NOMO-1 treated with DMSO at 0.1 percent for 48 hours (cell line): ENCODE data around the gene C1QTNF1.

Source experiments
- DNase-seq: peaks from one replicate; lab custom pipeline; 2025; ENCODE audit not compliant: unreplicated experiment; lab: John Stamatoyannopoulos, UW

C1QTNF1 gene

GRCh38 chr17:79089720-79090442 lies 65.9 kb downstream of the C1QTNF1 start:
- no peak for DNase-seq

GRCh38 chr17:79090443-79091225 lies 66.7 kb downstream of the C1QTNF1 start:
- no peak for DNase-seq

GRCh38 chr17:79091226-79091670 lies 67.3 kb downstream of the C1QTNF1 start:
- no peak for DNase-seq

GRCh38 chr17:79092567-79092966 lies 68.6 kb downstream of the C1QTNF1 start:
- no peak for DNase-seq

GRCh38 chr17:79093270-79093669 lies 69.3 kb downstream of the C1QTNF1 start:
- DNase-seq: no peak

GRCh38 chr17:79094261-79094660 lies 70.3 kb downstream of the C1QTNF1 start:
- DNase-seq: no peak

- DNase-seq: no peak
Observed at GRCh38 chr17:79095345-79096055, 71.5 kb downstream of the C1QTNF1 start.

GRCh38 chr17:79096477-79096876 lies 72.5 kb downstream of the C1QTNF1 start:
- no peak for DNase-seq

GRCh38 chr17:79097226-79098055 lies 73.5 kb downstream of the C1QTNF1 start:
- DNase-seq: no peak

GRCh38 chr17:79098282-79098867 lies 74.4 kb downstream of the C1QTNF1 start:
- no peak for DNase-seq
